Activated B cell treated with CpG ODN at 0.5 μM for 24 hours (primary cell): ENCODE results near the gene WNT9A. TPM values are rescaled to one million over a fixed set of nuclear protein-coding genes. Genes with fewer than 3 reads are reported as not detected.

Experiments used
- ATAC-seq: fragments of 200-7000 bp; cut with Tn5 transposase; one replicate; pipeline ENCODE4 v1.10.0; 2021; ENCODE audit warnings: low read depth, mild to moderate bottlenecking, moderate library complexity
- CTCF ChIA-PET: fragments of 350-600 bp; sonication (Branson Sonifier 250); formaldehyde crosslinking; loops from one replicate; lab custom pipeline; 2021; ENCODE audit warnings: antibody characterized with exemption; lab: Charles Lee
- POLR2A ChIA-PET: fragments of 350-600 bp; sonication (Branson Sonifier 250); formaldehyde crosslinking; loops from one replicate; lab custom pipeline; 2021; ENCODE audit warnings: antibody characterized with exemption; lab: Charles Lee
- DNase-seq: peaks from one replicate; pipeline ENCODE4 v3.0.0; 2022
- H3K27ac Mint-ChIP-seq: one replicate; pipeline ENCODE4 v1.8.0; 2020; ENCODE audit warnings: mixed read lengths
- H3K27me3 Mint-ChIP-seq: one replicate; pipeline ENCODE4 v1.8.0; 2021; ENCODE audit warnings: mixed read lengths
- H3K36me3 Mint-ChIP-seq: one replicate; pipeline ENCODE4 v1.8.0; 2021; ENCODE audit warnings: low read depth, mixed read lengths
- H3K4me1 Mint-ChIP-seq: one replicate; pipeline ENCODE4 v1.8.0; 2021; ENCODE audit warnings: mixed read lengths
- H3K4me3 Mint-ChIP-seq: one replicate; pipeline ENCODE4 v1.8.0; 2020; ENCODE audit warnings: mild to moderate bottlenecking, mixed read lengths
- H3K9me3 Mint-ChIP-seq: one replicate; pipeline ENCODE4 v1.8.0; 2020; ENCODE audit warnings: mixed read lengths
- CTCF ChIP-seq: fragments of 200-600 bp; IDR thresholded peaks from one replicate; pipeline ENCODE4 v1.8.0; 2022; ENCODE audit warnings: antibody characterized with exemption, mild to moderate bottlenecking
- intact Hi-C: fragments of 100-400 bp; cut with micrococcal nuclease; formaldehyde crosslinking; loops from one replicate; pipeline ENCODE4 v1.15.1; 2024
- total RNA-seq: library from RNA; stranded (reverse); gene quantifications from 2 replicates; pipeline ENCODE4 v1.2.3, GENCODE V29; 2022

Gene WNT9A
- total RNA-seq, 1 donor from 2014 or later = not detected

GRCh38 chr1:227939791-227940771 is 7.7 kb downstream of the WNT9A start:
- ATAC-seq = no peak
- ChIA-PET CTCF (no interaction called here), POLR2A (no interaction called here)
- no peaks in the 10 kb centered on the region for H3K9me3 Mint-ChIP-seq
- H3K36me3 Mint-ChIP-seq = no peaks in the 10 kb centered on the region
- peaks cover 17% of the 10 kb centered on the region for H3K27me3 Mint-ChIP-seq
- no peak overlapping the region for H3K27ac Mint-ChIP-seq
- no peak for TF ChIP-seq CTCF
- H3K4me3 Mint-ChIP-seq = no peak overlapping the region
- DNase-seq = peak; percentile 9
- H3K4me1 Mint-ChIP-seq = no peaks in the 10 kb centered on the region
- intact Hi-C loops = no loop called here

- ChIA-PET POLR2A (no interaction called here), CTCF (no interaction called here)
- Mint-ChIP-seq H3K36me3 (no peaks in the 10 kb centered on the region), H3K9me3 (no peaks in the 10 kb centered on the region), H3K4me3 (no peak overlapping the region), H3K27me3 (peaks cover 17% of the 10 kb centered on the region), H3K27ac (no peak overlapping the region), H3K4me1 (no peaks in the 10 kb centered on the region)
- DNase-seq = no peak
- no peak for TF ChIP-seq CTCF
- ATAC-seq = no peak
- intact Hi-C loops = no loop called here
Observed at GRCh38 chr1:227938911-227939790, 8.6 kb downstream of the WNT9A start.

GRCh38 chr1:227938276-227938675 is 9.5 kb downstream of the WNT9A start:
- ATAC-seq = no peak
- no peak for TF ChIP-seq CTCF
- intact Hi-C loops = no loop called here
- Mint-ChIP-seq H3K36me3 (no peaks in the 10 kb centered on the region), H3K27me3 (peaks cover 17% of the 10 kb centered on the region), H3K4me1 (no peaks in the 10 kb centered on the region), H3K4me3 (no peak overlapping the region), H3K9me3 (no peaks in the 10 kb centered on the region), H3K27ac (no peak overlapping the region)
- CTCF ChIA-PET = no interaction called here
- POLR2A ChIA-PET = no interaction called here
- DNase-seq = no peak

- ChIA-PET CTCF (no interaction called here), POLR2A (no interaction called here)
- Mint-ChIP-seq H3K4me3 (no peak overlapping the region), H3K27ac (no peak overlapping the region), H3K4me1 (no peaks in the 10 kb centered on the region), H3K9me3 (no peaks in the 10 kb centered on the region), H3K36me3 (no peaks in the 10 kb centered on the region), H3K27me3 (peaks cover 13% of the 10 kb centered on the region)
- no peak for ATAC-seq
- intact Hi-C loops = no loop called here
- DNase-seq = no peak
- no peak for TF ChIP-seq CTCF
Observed at GRCh38 chr1:227937838-227938145, 9.9 kb downstream of the WNT9A start.
